IMR-90 (cell line): ENCODE results near the gene ASF1A. TPM values are rescaled to one million over a fixed set of nuclear protein-coding genes. Genes with fewer than 3 reads are reported as not detected.
A peak's percentile ranks its signal among the peaks of the same experiment; 100 is the strongest.

Experiments used
- ATAC-seq: fragments of 200-7000 bp; cut with Tn5 transposase; 2 replicates; pipeline ENCODE4 v1.9.1; 2020; ENCODE audit warnings: low read depth, mild to moderate bottlenecking, moderate library complexity
- BruUV-seq: library from RNA; stranded (reverse); fragments of 400-500 nt; replicated peaks from 2 replicates; lab custom pipeline; 2021; lab: Mats Ljungman, UMichigan
- CTCF ChIA-PET: fragments of 300-600 bp; formaldehyde crosslinking; extraction: SDS; loops from one replicate; lab custom pipeline; 2021; ENCODE audit warnings: antibody characterized with exemption; lab: Yijun Ruan, JAX
- POLR2A ChIA-PET: fragments of 300-600 bp; sonication (Branson Sonifier 250); formaldehyde crosslinking; loops from one replicate; lab custom pipeline; 2022; ENCODE audit warnings: antibody characterized with exemption; ENCODE audit not compliant: unreplicated experiment; lab: Charles Lee
- DNase-seq: peaks from one replicate; pipeline ENCODE4 v3.0.0; 2013
- H2AFZ ChIP-seq: replicated peaks from 2 replicates; pipeline ENCODE3; 2013; ENCODE audit warnings: low read length, mild to moderate bottlenecking; ENCODE audit not compliant: poor library complexity
- H2AK5ac ChIP-seq: 2 replicates; pipeline ENCODE4 v1.6.1; 2013; ENCODE audit warnings: low read depth, low read length, inconsistent platforms
- H2AK9ac ChIP-seq: replicated peaks from 2 replicates; pipeline ENCODE3; 2013; ENCODE audit warnings: mild to moderate bottlenecking, low read depth, low read length, moderate library complexity; ENCODE audit not compliant: poor library complexity
- H2BK120ac ChIP-seq: 2 replicates; pipeline ENCODE4 v1.6.1; 2013; ENCODE audit warnings: low read depth, low read length, inconsistent platforms
- H2BK15ac ChIP-seq: 3 replicates; pipeline ENCODE4 v1.6.1; 2013; ENCODE audit warnings: low read depth, low read length, inconsistent platforms
- H2BK20ac ChIP-seq: 2 replicates; pipeline ENCODE4 v1.6.1; 2013; ENCODE audit warnings: low read depth, mild to moderate bottlenecking, inconsistent platforms, low read length, moderate library complexity
- H2BK5ac ChIP-seq: 2 replicates; pipeline ENCODE4 v1.6.1; 2013; ENCODE audit warnings: mild to moderate bottlenecking, low read depth, low read length, inconsistent platforms; ENCODE audit not compliant: poor library complexity, severe bottlenecking
- H3K14ac ChIP-seq: replicated peaks from 2 replicates; pipeline ENCODE4 v1.6.1; 2013; ENCODE audit warnings: low read depth, low read length, inconsistent platforms
- H3K18ac ChIP-seq: 2 replicates; pipeline ENCODE4 v1.6.1; 2013; ENCODE audit warnings: low read depth, low read length, control low read depth
- H3K23ac ChIP-seq: 2 replicates; pipeline ENCODE4 v1.6.1; 2013; ENCODE audit warnings: low read depth, low read length, inconsistent platforms
- H3K27ac ChIP-seq: 2 replicates; pipeline ENCODE4 v1.5.1; 2013; ENCODE audit warnings: mild to moderate bottlenecking, control low read depth, low read length; ENCODE audit not compliant: insufficient read depth
- H3K27me3 ChIP-seq: 2 replicates; pipeline ENCODE4 v1.6.1; 2013; ENCODE audit warnings: low read length; ENCODE audit not compliant: control insufficient read depth, insufficient read depth
- H3K36me3 ChIP-seq: 2 replicates; pipeline ENCODE4 v1.6.1; 2013; ENCODE audit warnings: low read length, mixed read lengths; ENCODE audit not compliant: control insufficient read depth, insufficient read depth
- H3K4ac ChIP-seq: 2 replicates; pipeline ENCODE4 v1.6.1; 2013; ENCODE audit warnings: low read depth, low read length, inconsistent platforms
- H3K4me1 ChIP-seq: 2 replicates; pipeline ENCODE4 v1.6.1; 2013; ENCODE audit warnings: low read length, mixed read lengths; ENCODE audit not compliant: control insufficient read depth, insufficient read depth
- H3K4me2 ChIP-seq: 2 replicates; pipeline ENCODE4 v1.6.1; 2013; ENCODE audit warnings: low read depth, mild to moderate bottlenecking, control low read depth, low read length, moderate library complexity
- H3K4me3 ChIP-seq: 2 replicates; pipeline ENCODE4 v1.5.1; 2013; ENCODE audit warnings: low read depth, mild to moderate bottlenecking, control low read depth, low read length, moderate library complexity; ENCODE audit not compliant: insufficient read depth
- H3K56ac ChIP-seq: 2 replicates; pipeline ENCODE4 v1.6.1; 2013; ENCODE audit warnings: low read length, inconsistent platforms; ENCODE audit not compliant: insufficient read depth; ENCODE audit errors: extremely low read depth
- H3K79me1 ChIP-seq, 2 experiments: 2 replicates each; pipeline ENCODE4 v1.6.1; 2013; ENCODE audit warnings: low read length in 2 of 2, inconsistent platforms in 1 of 2, low read depth in 1 of 2
- H3K9ac ChIP-seq: 2 replicates; pipeline ENCODE4 v1.6.1; 2013; ENCODE audit warnings: low read depth, low read length, control low read depth
- H3K9me1 ChIP-seq: 2 replicates; pipeline ENCODE4 v1.6.1; 2013; ENCODE audit warnings: low read length, inconsistent platforms; ENCODE audit not compliant: insufficient read depth
- H3K9me3 ChIP-seq: 2 replicates; pipeline ENCODE4 v1.6.1; 2013; ENCODE audit warnings: low read length; ENCODE audit not compliant: control insufficient read depth, insufficient read depth
- H4K20me1 ChIP-seq: 2 replicates; pipeline ENCODE4 v1.6.1; 2013; ENCODE audit warnings: low read length, inconsistent platforms; ENCODE audit not compliant: insufficient read depth
- H4K5ac ChIP-seq: 2 replicates; pipeline ENCODE4 v1.6.1; 2013; ENCODE audit warnings: mild to moderate bottlenecking, low read depth, low read length, control low read depth
- H4K8ac ChIP-seq, 2 experiments: 2 replicates each; pipeline ENCODE4 v1.6.1; 2013; ENCODE audit warnings: low read depth in 2 of 2, low read length in 2 of 2, control low read depth in 1 of 2, inconsistent platforms in 1 of 2
- H4K91ac ChIP-seq: 2 replicates; pipeline ENCODE4 v1.6.1; 2013; ENCODE audit warnings: low read depth, low read length, inconsistent platforms; ENCODE audit not compliant: insufficient read depth
- FOS ChIP-seq: fragments of 150-350 bp; IDR thresholded peaks from 2 replicates; pipeline ENCODE4 v1.6.1; 2016; ENCODE audit warnings: low read depth, low read length
- POLR2A ChIP-seq: IDR thresholded peaks from 2 replicates; pipeline ENCODE4 v1.6.1; 2012; ENCODE audit warnings: mild to moderate bottlenecking, low read depth, low read length
- WGBS, 2 experiments: methylation state at CpG; one replicate each; pipeline versions ENCODE4 v1.1.5 to v1.1.7; 2013; ENCODE audit warnings: missing lambda C conversion rate in 2 of 2; ENCODE audit not compliant: insufficient read length in 1 of 2; ENCODE audit errors: extremely low coverage in 2 of 2; 5-methylcytosine and 5-hydroxymethylcytosine counted together
- dilution Hi-C: fragments of 300-500 bp; cut with HindIII; formaldehyde crosslinking; loops from one replicate; pipeline ENCODE4 v1.14.3; 2018; ENCODE audit warnings: low sequenced_read_pairs; ENCODE audit not compliant: unreplicated experiment
- in situ Hi-C: fragments of 300-500 bp; cut with MboI; formaldehyde crosslinking; loops from 3 replicates; pipeline ENCODE4 v1.14.3; 2019; ENCODE audit warnings: low sequenced_read_pairs, inconsistent platforms, mixed read lengths
- intact Hi-C: fragments of 100-400 bp; cut with micrococcal nuclease; formaldehyde crosslinking; loops from 2 replicates; pipeline ENCODE4 v1.10.0; 2022
- polyA plus RNA-seq, 3 experiments: library from polyadenylated mRNA; depleted of rRNA; stranded (reverse); fragments of >200 nt; gene quantifications; 2 replicates each; pipeline ENCODE4 v1.2.3, GENCODE V29; 2012; ENCODE audit warnings: low replicate concordance in 1 of 3
- total RNA-seq: library from RNA; depleted of rRNA; stranded (reverse); fragments of >200 nt; gene quantifications from 2 replicates; pipeline ENCODE4 v1.2.3, GENCODE V29; 2012

Gene ASF1A
- total and polyA plus RNA-seq, 2 of the 4 experiments (the other 2 are of a cell fraction), result 10.1 to 11.1 TPM

- Histone ChIP-seq H2AK9ac (peak overlapping the region; percentile 82), H4K8ac (peak overlapping the region in 1 of 2 experiments; percentile 76; a peak in 2 of 4 replicates), H2BK15ac (no peak overlapping the region), H3K14ac (no peak overlapping the region; the same call in 1 of the 2 replicates), H2BK120ac (no peak overlapping the region), H3K56ac (0 out of 2 replicates have a peak overlapping the region, but pooled peaks have one; percentile 26), H3K23ac (no peak overlapping the region), H3K36me3 (peaks cover 3% of the 10 kb centered on the region; the same call in 1 of the 2 replicates), H3K79me1 (peaks cover 30 to 51% of the 10 kb centered on the region in 2 experiments), H3K4me1 (peaks cover 2% of the 10 kb centered on the region; the same call in 1 of the 2 replicates), H3K9me1 (peaks cover 5% of the 10 kb centered on the region; the same call in 1 of the 2 replicates), H4K91ac (no peak overlapping the region), H3K9me3 (no peaks in the 10 kb centered on the region), H4K20me1 (no peaks in the 10 kb centered on the region), H3K18ac (no peak overlapping the region), H2AFZ (peak overlapping the region; percentile 87), H2AK5ac (no peak overlapping the region), H2BK5ac (peak overlapping the region; percentile 85), H3K4ac (no peak overlapping the region; the same call in 1 of the 2 replicates), H3K9ac (peak overlapping the region; percentile 82), H3K27ac (peak overlapping the region; percentile 57), H3K4me2 (peak overlapping the region; percentile 88), H2BK20ac (no peak overlapping the region), H3K27me3 (no peaks in the 10 kb centered on the region), H4K5ac (no peak overlapping the region; the same call in 1 of the 2 replicates), H3K4me3 (peak overlapping the region; percentile 79)
- dilution Hi-C loops (no loop called here), intact Hi-C loops (loop anchor here (5.0 to 10.0 kb wide), 2 partner anchors 340 to 613 kb away; no protein-coding TSS in a partner anchor), in situ Hi-C loops (no loop called here)
- no TSS peak for BruUV-seq
- no peak for ATAC-seq
- WGBS, 2 experiments, result no CpG with 5 or more reads among the region's 11 CpGs
- DNase-seq, result no peak
- TF ChIP-seq FOS (no peak), POLR2A (peak; percentile 49; the same call in 1 of the 2 replicates)
- CTCF ChIA-PET, result interaction anchor here (0.6 kb wide), 1 partner anchor 675 kb away, joined by 3 read pairs; no protein-coding TSS in a partner anchor
- POLR2A ChIA-PET, result no interaction called here
These were observed 1.3 kb downstream of the ASF1A start for GRCh38 chr6:118895261-118895560.
